ENCODE measurements around the gene RHOV.

Gene RHOV

GRCh38 chr15:40873694-40874561 lies at the start of gene RHOV:
RHOV (minus strand) TSS chr15:40874234; CDS start chr15:40874139, 95 bp downstream.
- DNase-seq, result peak; percentile 36

- no peak for DNase-seq
Measured at GRCh38 chr15:40923551-40923950, 49.5 kb upstream of the RHOV start.

DNA sequence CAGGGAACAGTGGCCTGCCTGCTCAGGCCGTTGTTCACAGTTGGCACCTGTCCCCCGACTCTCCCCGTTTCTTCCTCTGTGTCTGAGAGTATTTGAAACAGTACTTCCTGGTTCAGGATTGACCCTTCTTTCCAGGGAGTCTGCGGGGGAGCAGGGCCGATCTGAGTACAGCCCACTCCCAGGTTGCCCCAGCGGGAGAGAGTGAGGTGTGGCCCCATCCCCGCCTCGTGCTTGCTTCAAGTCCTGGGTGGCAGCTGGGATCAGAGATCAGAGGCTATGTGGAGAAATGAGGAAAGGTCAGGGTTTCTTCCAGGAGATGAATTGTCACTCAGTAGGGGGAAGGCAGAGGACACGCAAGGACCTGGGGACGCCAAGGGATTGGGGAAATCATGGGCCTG lies 48.6 kb upstream of the RHOV start:
- no peak for DNase-seq

GRCh38 chr15:40921949-40922607 lies 48.0 kb upstream of the RHOV start:
- no peak for DNase-seq

- DNase-seq, result no peak
Measured at GRCh38 chr15:40918799-40919392, 44.9 kb upstream of the RHOV start.

DNA sequence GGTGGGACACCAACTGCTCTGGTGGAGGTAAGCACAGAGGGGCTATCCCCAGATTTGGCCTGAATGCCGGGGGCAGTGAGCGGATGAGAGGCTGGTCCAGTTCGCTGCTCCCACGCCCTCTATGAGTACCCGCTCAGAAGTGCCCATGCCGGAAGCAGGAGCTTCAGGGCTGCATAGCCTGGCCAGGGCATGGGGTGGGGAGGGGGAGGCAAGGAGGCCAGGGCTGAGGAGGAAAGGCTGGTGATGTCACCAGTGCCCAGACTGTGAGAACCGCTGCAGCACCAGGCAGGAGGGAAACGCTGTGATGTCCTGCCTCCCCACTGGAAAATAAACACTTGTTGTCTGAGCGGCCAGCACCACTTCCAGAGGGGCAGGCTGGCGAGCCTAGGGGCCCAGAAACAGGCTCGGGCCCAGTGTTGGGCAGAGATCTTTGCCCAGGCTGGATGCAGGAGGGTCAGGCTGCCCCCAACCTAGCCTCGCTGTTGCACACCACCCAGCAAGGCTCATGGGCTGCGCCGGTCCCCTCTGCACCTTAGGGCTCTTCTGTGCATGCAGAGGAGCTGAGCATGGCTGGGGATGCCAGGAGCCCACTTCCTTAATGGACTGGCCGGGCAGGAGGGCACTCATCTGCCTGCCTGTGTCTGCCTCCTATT lies 44.2 kb upstream of the RHOV start:
- no peak for DNase-seq

DNA sequence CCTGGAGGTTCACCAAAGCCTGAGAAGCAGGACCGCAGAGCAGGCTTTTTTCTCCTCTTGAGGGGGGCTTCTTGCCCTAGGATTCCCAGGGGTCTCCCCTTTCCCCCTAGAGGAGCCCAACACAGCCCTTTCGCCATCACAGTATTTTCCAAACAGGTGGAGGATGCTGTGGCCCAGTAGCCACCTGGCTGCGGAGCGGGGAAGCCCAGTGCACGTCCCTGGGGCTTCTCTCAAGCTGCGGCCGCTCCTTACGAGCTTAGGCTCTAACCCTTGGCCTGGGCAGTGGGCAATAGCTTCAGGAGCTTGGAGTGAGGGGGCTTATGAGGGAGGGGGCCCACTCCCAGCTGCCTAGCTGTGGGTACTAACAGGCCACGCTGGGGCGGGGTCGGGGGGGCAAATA lies 43.6 kb upstream of the RHOV start:
- DNase-seq, result no peak

DNA sequence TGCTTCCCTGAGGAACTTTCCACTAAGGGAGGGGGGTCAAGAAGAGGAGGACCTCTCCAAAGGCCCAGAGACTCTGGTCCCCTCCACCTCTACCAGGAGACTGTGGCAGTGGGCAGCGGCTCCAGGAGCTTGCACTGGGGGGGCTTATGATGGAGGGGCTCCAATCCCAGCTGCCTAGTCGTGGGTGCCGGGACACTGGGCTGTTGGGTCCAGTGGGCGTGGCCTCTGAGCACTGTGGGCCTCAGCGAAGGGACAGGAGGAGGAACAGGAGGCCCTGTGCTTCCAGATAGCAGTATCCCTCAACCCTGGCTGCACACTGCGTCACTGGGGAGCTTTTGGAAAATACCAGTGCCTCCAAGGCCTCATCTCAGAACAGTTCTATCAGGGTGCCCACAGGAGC lies 41.6 kb upstream of the RHOV start:
- no peak for DNase-seq

DNA sequence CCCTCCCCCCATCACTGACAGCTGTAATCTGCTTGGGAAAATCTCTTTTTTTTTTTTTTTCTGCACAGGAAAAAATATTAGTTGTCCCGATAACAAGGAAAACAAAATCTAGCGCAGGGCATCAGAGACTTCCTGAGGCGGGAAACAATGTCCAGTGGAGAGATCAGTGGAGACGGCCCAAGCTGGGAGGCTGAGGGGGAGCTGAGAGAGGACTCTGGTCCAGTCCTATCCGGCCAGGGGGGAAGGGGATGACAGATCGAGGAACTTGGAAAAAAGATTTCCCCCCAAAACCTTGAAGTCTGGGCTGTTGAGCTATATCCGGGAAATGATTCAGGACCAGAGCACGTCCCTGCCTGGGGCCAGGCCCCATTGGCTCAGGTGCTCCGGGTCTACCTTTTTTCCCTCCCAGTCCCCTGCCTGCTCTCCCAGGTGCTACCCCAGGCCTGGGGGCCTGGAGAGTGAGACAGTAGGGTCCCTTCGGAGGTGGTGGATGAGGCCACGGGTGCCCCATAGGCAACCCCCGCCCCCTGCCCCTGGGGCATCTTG lies 41.2 kb upstream of the RHOV start:
- DNase-seq, result no peak

DNA sequence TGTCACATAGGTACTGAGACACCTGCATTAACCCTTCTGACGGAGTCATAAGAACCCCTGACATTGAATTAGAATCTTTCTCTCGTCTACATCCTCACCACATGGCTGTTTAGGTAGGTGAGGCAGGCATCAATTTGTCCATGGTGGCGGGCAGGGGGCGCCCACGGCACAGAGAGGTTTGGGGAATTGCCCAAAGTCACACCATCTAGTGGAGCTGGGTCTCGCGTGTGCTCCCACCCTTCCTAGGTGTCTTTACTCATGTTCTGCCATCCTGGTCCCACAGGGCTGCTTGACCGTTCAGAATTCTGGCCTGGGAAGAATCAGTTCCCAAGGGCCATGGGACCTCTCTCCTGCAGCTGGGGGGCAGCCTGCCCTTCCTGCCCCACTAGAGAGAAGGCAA lies 40.5 kb upstream of the RHOV start:
- DNase-seq, result no peak

DNA sequence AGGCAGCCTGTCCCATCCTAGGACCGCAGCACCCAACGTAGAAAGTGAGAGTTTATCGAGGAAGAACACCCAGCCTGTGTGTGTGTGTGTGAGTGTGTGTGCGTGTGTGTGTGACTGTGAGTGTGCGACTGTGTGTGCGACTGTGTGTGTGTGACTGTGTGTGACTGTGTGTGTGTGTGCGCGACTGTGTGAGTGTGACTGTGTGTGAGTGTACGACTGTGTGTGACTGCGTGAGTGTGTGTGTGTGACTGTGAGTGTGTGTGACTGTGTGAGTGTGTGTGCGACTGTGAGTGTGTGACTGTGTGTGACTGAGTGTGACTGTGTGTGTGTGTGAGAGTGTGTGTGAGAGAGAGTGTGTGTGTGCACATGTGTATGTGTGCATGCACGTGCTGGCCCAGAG lies 40.0 kb upstream of the RHOV start:
- no peak for DNase-seq

GRCh38 chr15:40912478-40912877 lies 38.4 kb upstream of the RHOV start:
- no peak for DNase-seq

DNA sequence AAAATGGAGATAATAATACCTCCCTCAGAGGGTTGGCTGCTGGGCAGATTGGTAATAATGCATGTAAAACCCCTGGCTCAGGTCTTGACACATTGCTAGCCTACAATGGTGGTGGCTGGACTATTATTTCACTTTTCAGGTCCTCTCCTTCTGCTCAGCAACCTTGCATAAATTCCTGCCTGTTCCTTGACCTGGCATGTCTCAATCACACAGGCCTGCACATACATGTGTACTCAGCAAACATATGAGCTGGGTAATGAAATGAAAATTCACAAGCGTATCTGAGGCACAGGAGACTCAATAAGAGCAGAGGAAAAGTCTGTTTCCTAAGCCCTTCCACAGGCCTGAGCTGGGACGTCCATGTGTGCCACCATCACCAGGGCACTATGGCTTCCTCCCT lies 37.7 kb upstream of the RHOV start:
- DNase-seq, result no peak

DNA sequence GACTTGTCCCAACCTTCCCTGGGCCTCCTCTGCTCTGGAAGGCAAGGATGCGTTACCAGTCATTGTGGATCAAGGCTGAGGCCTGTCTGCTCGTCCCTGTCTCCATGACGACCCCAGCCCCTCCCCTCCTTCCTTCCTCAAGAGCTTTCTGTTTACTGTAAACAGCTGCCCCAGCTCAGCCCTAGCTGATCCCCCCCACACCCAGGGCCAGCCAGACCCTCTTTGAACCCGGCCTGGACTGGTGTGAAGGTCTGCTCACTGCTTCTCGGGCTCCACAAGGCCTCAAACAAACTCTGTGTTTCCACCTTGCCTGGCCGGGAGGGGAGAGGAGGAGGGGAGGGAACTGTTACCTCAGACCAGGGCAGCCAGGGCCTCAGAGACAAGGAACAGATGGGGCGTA lies 37.1 kb upstream of the RHOV start:
- no peak for DNase-seq

DNA sequence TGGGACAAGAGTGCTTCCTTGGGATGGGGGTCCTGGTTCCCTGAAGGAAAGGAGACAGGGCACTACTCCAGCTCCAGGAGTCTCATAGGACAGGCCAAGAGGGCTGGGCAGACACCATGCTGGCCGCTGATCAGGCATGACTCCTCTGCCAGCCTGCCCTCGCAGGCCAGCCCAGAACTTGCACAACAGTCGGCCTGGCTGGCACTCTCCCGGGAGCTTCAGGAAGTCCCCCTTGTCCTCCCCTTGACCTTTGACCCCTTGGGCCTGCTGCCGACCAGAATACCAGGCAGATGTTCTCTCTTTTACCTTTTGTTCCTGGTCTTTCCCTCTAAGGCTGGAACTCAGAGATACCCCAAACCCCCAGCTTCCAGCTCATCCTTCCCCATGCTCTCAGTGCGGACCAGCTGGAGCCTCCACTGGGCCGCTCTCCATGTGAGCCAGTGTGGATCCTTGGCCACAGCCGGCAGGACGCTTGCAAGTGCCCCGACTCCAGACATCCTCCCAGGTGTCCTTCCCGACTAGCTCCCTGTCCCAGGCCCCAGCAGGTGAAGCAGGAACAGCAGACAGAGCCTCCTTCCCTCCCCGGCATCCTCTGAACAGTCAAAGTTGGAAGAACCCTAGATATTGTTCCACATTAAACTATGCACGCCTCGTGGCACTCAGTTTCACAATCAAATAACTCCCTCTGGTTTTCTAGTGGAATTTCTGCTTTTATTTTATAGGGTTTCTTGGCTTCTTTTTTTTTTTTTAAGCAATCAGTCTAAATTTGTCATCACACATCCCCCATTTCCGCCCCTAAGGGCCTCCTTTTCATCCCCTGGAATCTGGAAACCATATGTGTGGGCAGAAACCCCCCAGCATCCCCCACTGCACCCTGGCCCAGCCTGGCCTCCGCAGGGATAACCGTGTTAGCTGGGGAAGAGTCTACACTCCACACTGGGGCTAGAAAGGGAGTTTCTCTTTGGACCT lies 35.9 kb upstream of the RHOV start:
- no peak for DNase-seq

GRCh38 chr15:40908095-40908494 lies 34.1 kb upstream of the RHOV start:
- no peak for DNase-seq

- peak; percentile 44 for DNase-seq
Measured at GRCh38 chr15:40906991-40907802, 33.2 kb upstream of the RHOV start.

- DNase-seq, result peak; percentile 67
Measured at GRCh38 chr15:40906091-40906990, 32.3 kb upstream of the RHOV start.

GRCh38 chr15:40904552-40905201 lies 30.6 kb upstream of the RHOV start:
- DNase-seq, result no peak

Measured in stimulated activated naive CD4-positive, alpha-beta T cell treated with Interleukin-2 at 50 U/mL for 16 hours (primary cell).